ENCODE data around the gene U2AF1.
"Not testable (repeated sequence)": the region's sequence is repeated elsewhere in the genome, so short reads cannot be mapped to it uniquely, and the experiment has no call there.

DNA sequence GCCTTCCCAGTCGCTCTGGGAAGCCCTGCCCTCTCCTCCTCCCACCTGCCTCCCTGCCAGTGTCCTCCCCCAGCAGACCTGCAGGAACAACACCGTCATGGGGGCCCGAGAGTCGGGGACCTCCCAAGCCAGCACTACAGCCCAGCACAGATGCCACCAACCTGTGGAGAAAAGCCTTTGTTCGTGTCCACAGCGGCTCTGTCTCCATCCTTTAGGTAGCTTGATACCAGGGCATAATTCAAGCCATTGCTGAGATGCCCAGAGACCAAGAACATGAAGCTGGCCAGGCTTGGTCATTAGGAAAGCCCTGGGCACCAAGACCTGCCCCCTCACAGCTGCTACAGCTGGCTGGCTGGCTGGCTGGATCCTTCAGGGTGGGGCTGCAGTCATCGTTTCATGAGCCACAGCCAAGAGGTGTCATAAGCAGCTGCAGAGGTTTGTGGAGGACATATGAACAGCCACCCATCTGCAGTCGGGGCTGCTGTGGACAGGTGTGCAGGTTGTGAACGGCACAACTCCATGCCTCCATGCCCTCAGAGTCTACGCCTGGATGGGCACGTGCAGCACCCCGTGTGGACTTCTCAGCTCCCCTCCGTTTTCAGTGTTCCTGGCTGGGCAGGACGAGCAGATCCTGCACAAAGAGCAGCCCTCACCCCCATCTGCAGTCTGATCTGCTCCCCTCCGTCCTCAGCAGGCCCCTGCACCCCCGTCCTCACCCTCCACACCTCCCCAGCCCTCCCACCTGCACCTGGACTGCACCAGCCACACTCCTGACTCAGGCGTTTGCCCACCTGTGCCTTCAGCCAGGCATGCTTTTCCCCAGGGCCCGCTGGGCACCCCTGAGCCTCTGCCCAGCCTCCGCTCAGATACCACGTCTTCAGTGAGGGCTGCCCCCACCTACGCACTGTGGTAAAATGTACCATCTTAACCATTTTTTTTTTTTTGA lies 61.2 kb downstream of the U2AF1 start:
- not testable (repeated sequence) for TF ChIP-seq EZH2phosphoT487 (IDR thresholded peaks at IDR 0.05; ENCODE audit: borderline replicate concordance, low read length); CTCF (conservative IDR thresholded peaks at IDR 0.05; ENCODE audit: low read depth, low read length); EZH2 (IDR thresholded peaks at IDR 0.05; ENCODE audit: low read length, unreplicated experiment)
